Neural progenitor cell (in vitro differentiated cells): ENCODE data around the gene WIZ. TPM values are rescaled to one million over a fixed set of nuclear protein-coding genes. Genes with fewer than 3 reads are reported as not detected.
"Not testable (repeated sequence)": the region's sequence is repeated elsewhere in the genome, so short reads cannot be mapped to it uniquely, and the experiment has no call there.

Source experiments
- DNase-seq: peaks from one replicate; pipeline ENCODE4 v3.0.0-alpha.2; 2016; ENCODE audit warnings: low spot score
- H2AFZ ChIP-seq: fragments of 200-600 bp; sonication (generic); replicated peaks from 2 replicates; pipeline ENCODE4 v1.6.1; 2016; ENCODE audit warnings: antibody characterized with exemption
- H3F3A ChIP-seq: fragments of 200-600 bp; sonication (generic); 2 replicates; pipeline ENCODE4 v1.6.1; 2016; ENCODE audit warnings: antibody characterized with exemption, low read depth
- H3K27ac ChIP-seq: fragments of 200-600 bp; sonication (generic); 2 replicates; pipeline ENCODE4 v1.5.1; 2016; ENCODE audit warnings: mild to moderate bottlenecking
- H3K27me3 ChIP-seq: fragments of 200-600 bp; sonication (generic); 2 replicates; pipeline ENCODE4 v1.6.1; 2016; ENCODE audit warnings: mild to moderate bottlenecking, moderate library complexity
- H3K36me3 ChIP-seq: fragments of 200-600 bp; sonication (generic); 2 replicates; pipeline ENCODE4 v1.5.1; 2016
- H3K4me1 ChIP-seq: fragments of 200-600 bp; sonication (generic); 2 replicates; pipeline ENCODE4 v1.6.1; 2016; ENCODE audit warnings: mixed run types
- H3K4me2 ChIP-seq: fragments of 200-600 bp; sonication (generic); 2 replicates; pipeline ENCODE4 v1.6.1; 2016
- H3K4me3 ChIP-seq: fragments of 200-600 bp; sonication (generic); 2 replicates; pipeline ENCODE4 v1.5.1; 2016
- H3K79me2 ChIP-seq: fragments of 200-600 bp; sonication (generic); 2 replicates; pipeline ENCODE4 v1.6.1; 2016; ENCODE audit warnings: low read depth
- H3K9ac ChIP-seq: fragments of 200-600 bp; sonication (generic); 2 replicates; pipeline ENCODE4 v1.6.1; 2016
- H3K9me3 ChIP-seq: fragments of 200-600 bp; sonication (generic); 2 replicates; pipeline ENCODE4 v1.5.1; 2016; ENCODE audit warnings: low read depth
- H4K20me1 ChIP-seq: fragments of 200-600 bp; sonication (generic); 2 replicates; pipeline ENCODE4 v1.6.1; 2016; ENCODE audit warnings: low read depth
- H3K27ac Mint-ChIP-seq: 3 replicates; pipeline ENCODE4 v1.8.0; 2021; ENCODE audit warnings: mixed read lengths
- H3K27me3 Mint-ChIP-seq: 2 replicates; pipeline ENCODE4 v1.8.0; 2022; ENCODE audit warnings: low read depth, mild to moderate bottlenecking, inconsistent platforms, moderate library complexity, mixed read lengths; ENCODE audit not compliant: insufficient read depth
- H3K36me3 Mint-ChIP-seq: 3 replicates; pipeline ENCODE4 v1.8.0; 2021; ENCODE audit warnings: mixed read lengths
- H3K4me1 Mint-ChIP-seq: 3 replicates; pipeline ENCODE4 v1.8.0; 2021; ENCODE audit warnings: mixed read lengths
- H3K4me3 Mint-ChIP-seq: 3 replicates; pipeline ENCODE4 v1.8.0; 2021; ENCODE audit warnings: mild to moderate bottlenecking, moderate library complexity, mixed read lengths
- H3K9me3 Mint-ChIP-seq: 3 replicates; pipeline ENCODE4 v1.8.0; 2020; ENCODE audit warnings: mixed read lengths
- CTCF ChIP-seq: fragments of 200-600 bp; sonication (generic); IDR thresholded peaks from 2 replicates; pipeline ENCODE4 v1.5.1; 2017; ENCODE audit warnings: antibody characterized with exemption, mild to moderate bottlenecking
- EZH2 ChIP-seq: fragments of 200-600 bp; sonication (generic); IDR thresholded peaks from 2 replicates; pipeline ENCODE4 v1.6.1; 2017; ENCODE audit warnings: antibody characterized with exemption, mild to moderate bottlenecking, moderate library complexity
- EZH2phosphoT487 ChIP-seq: fragments of 200-600 bp; sonication (generic); IDR thresholded peaks from 2 replicates; pipeline ENCODE4 v1.6.1; 2017; ENCODE audit warnings: antibody characterized with exemption
- total RNA-seq: library from RNA; depleted of rRNA; stranded (reverse); fragments of >200 nt; gene quantifications from 2 replicates; pipeline ENCODE4 v1.2.3, GENCODE V29; 2015; ENCODE audit warnings: low replicate concordance

The WIZ gene
- total RNA-seq, 1 donor from 2014 or later = 9.1 TPM

GRCh38 chr19:15396436-15396835 is 53.3 kb downstream of the WIZ start:
- Histone ChIP-seq H3K4me2 (no peak overlapping the region), H3K9me3 (no peaks in the 10 kb centered on the region), H3F3A (peaks cover 8% of the 10 kb centered on the region), H3K36me3 (peaks cover 8% of the 10 kb centered on the region), H3K79me2 (peaks cover 59% of the 10 kb centered on the region), H3K4me3 (no peak overlapping the region), H3K9ac (no peak overlapping the region), H3K27ac (no peak overlapping the region), H3K4me1 (no peaks in the 10 kb centered on the region), H3K27me3 (no peaks in the 10 kb centered on the region), H4K20me1 (peaks cover 37% of the 10 kb centered on the region), H2AFZ (no peak overlapping the region)
- Mint-ChIP-seq H3K4me3 (no peak overlapping the region), H3K9me3 (no peaks in the 10 kb centered on the region), H3K4me1 (no peaks in the 10 kb centered on the region), H3K36me3 (peaks cover 40% of the 10 kb centered on the region), H3K27ac (peak overlapping the region; percentile 69), H3K27me3 (peaks cover 8% of the 10 kb centered on the region)
- no peak for DNase-seq
- no peak for TF ChIP-seq EZH2

GRCh38 chr19:15395251-15395650 is 54.5 kb downstream of the WIZ start:
- H3K4me1 ChIP-seq, H3K27me3 Mint-ChIP-seq, H3K27ac ChIP-seq, H3K27ac Mint-ChIP-seq, H3K4me3 ChIP-seq, H3K9me3 ChIP-seq, DNase-seq, H3K9me3 Mint-ChIP-seq, H2AFZ ChIP-seq, H3K36me3 ChIP-seq, H3K27me3 ChIP-seq, H3F3A ChIP-seq, H3K4me2 ChIP-seq, H3K4me1 Mint-ChIP-seq, H3K4me3 Mint-ChIP-seq, H3K9ac ChIP-seq: not testable (repeated sequence)
- peaks cover 45% of the 10 kb centered on the region for H3K36me3 Mint-ChIP-seq
- Histone ChIP-seq H3K79me2 (peaks cover 59% of the 10 kb centered on the region), H4K20me1 (peaks cover 29% of the 10 kb centered on the region)

- H3K79me2 ChIP-seq = peaks cover 67% of the 10 kb centered on the region
- H3K4me2 ChIP-seq = no peak overlapping the region
- no peak overlapping the region for H2AFZ ChIP-seq
- no peak overlapping the region for H3K9ac ChIP-seq
- H3K4me3 ChIP-seq = no peak overlapping the region
- H3K27me3 Mint-ChIP-seq = peaks cover 6% of the 10 kb centered on the region
- H4K20me1 ChIP-seq = peaks cover 29% of the 10 kb centered on the region
- H3F3A ChIP-seq = peaks cover 8% of the 10 kb centered on the region
- no peaks in the 10 kb centered on the region for H3K9me3 ChIP-seq
- no peaks in the 10 kb centered on the region for H3K4me1 ChIP-seq
- no peak overlapping the region for H3K27ac ChIP-seq
- peaks cover 8% of the 10 kb centered on the region for H3K36me3 ChIP-seq
- H3K36me3 Mint-ChIP-seq = peaks cover 48% of the 10 kb centered on the region
- no peak for DNase-seq
- no peak overlapping the region for H3K27ac Mint-ChIP-seq
- TF ChIP-seq CTCF (no peak), EZH2phosphoT487 (no peak), EZH2 (no peak)
- H3K27me3 ChIP-seq = no peaks in the 10 kb centered on the region
- no peak overlapping the region for H3K4me3 Mint-ChIP-seq
- no peaks in the 10 kb centered on the region for H3K9me3 Mint-ChIP-seq
- H3K4me1 Mint-ChIP-seq = no peaks in the 10 kb centered on the region
Measured at GRCh38 chr19:15394426-15394825, 55.3 kb downstream of the WIZ start.

GRCh38 chr19:15393963-15394362 is 55.8 kb downstream of the WIZ start:
- Histone ChIP-seq H3K79me2 (peaks cover 72% of the 10 kb centered on the region), H2AFZ (no peak overlapping the region), H3K4me3 (no peak overlapping the region), H3K9ac (no peak overlapping the region), H3K27ac (no peak overlapping the region), H3K4me2 (no peak overlapping the region), H4K20me1 (peaks cover 27% of the 10 kb centered on the region), H3F3A (peaks cover 8% of the 10 kb centered on the region), H3K27me3 (no peaks in the 10 kb centered on the region), H3K9me3 (no peaks in the 10 kb centered on the region), H3K36me3 (peaks cover 8% of the 10 kb centered on the region), H3K4me1 (no peaks in the 10 kb centered on the region)
- no peak for DNase-seq
- no peak for TF ChIP-seq CTCF
- no peak for TF ChIP-seq EZH2phosphoT487
- no peak for TF ChIP-seq EZH2
- no peaks in the 10 kb centered on the region for H3K4me1 Mint-ChIP-seq
- peaks cover 6% of the 10 kb centered on the region for H3K27me3 Mint-ChIP-seq
- H3K36me3 Mint-ChIP-seq = peaks cover 51% of the 10 kb centered on the region
- H3K9me3 Mint-ChIP-seq = no peaks in the 10 kb centered on the region
- no peak overlapping the region for H3K27ac Mint-ChIP-seq
- H3K4me3 Mint-ChIP-seq = no peak overlapping the region
